ENCODE results near the gene ZSWIM8.

Gene ZSWIM8

GRCh38 chr10:73847031-73847430 is 61.6 kb downstream of the ZSWIM8 start:
- no peak for DNase-seq (ENCODE audit: low spot score)

DNA sequence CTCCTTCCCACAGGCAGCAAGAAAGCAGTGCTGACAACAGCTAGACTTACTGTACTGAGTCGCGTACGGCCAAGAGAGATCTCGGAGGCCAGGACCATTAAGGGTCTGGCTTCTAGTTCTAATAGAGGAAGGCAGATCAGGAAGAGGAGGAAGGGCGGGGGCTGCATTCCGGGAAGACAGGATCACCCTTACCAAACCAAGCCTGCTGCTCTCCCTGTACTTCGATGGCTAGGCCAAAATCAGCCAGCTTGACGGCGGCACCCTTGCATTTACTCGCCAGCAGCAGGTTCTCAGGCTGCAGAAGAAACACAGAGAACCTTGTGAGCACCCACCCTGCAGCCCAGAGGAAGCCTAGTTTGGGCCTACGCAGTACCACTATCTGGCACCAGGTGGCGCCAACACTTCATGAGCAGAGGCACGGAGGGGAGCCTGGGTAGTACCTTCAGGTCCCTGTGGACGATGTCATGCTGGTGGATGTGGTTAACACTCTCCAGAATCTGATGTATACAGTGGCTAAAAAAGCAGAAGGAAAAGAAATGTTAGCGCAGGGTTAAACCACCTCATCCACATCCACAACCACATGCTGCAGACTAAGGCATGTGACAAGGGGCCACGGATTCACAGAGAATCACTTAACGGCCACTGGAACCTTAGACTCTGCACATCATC is 63.5 kb downstream of the ZSWIM8 start:
- peak; percentile 55 for DNase-seq (ENCODE audit: low spot score)

GRCh38 chr10:73850211-73850610 is 64.8 kb downstream of the ZSWIM8 start:
- no peak for DNase-seq (ENCODE audit: low spot score)

GRCh38 chr10:73850863-73851461 is 65.6 kb downstream of the ZSWIM8 start:
- DNase-seq (ENCODE audit: low spot score), result no peak

Measured in SW480 (cell line).